Measurements from ENCODE around the gene CLRN1. TPM values are rescaled to one million over a fixed set of nuclear protein-coding genes. Genes with fewer than 3 reads are reported as not detected.

CLRN1 gene
- total RNA-seq, 1 experiment from 2014 or later: not detected

GRCh38 chr3:150975992-150976368 lies 3.5 kb upstream of the CLRN1 start:
- no peaks in the 10 kb centered on the region for H3K9me3 Mint-ChIP-seq (ENCODE audit: low read depth, unreplicated experiment)
- H3K27ac Mint-ChIP-seq (ENCODE audit: unreplicated experiment): no peak overlapping the region
- intact Hi-C loops (cut with micrococcal nuclease; ENCODE audit: unreplicated experiment): no loop called here
- H3K4me3 Mint-ChIP-seq (ENCODE audit: low read depth, unreplicated experiment): no peak overlapping the region
- no peaks in the 10 kb centered on the region for H3K36me3 Mint-ChIP-seq (ENCODE audit: insufficient read depth, unreplicated experiment)
- CTCF ChIA-PET: interaction anchor here (1.0 kb wide), 1 partner anchor 10 kb away, joined by 3 read pairs; no protein-coding TSS in a partner anchor
- peaks cover 83% of the 10 kb centered on the region for H3K27me3 Mint-ChIP-seq (ENCODE audit: unreplicated experiment)
- TF ChIP-seq CTCF (IDR thresholded peaks at IDR 0.05; ENCODE audit: unreplicated experiment): no peak
- peaks cover 5% of the 10 kb centered on the region for H3K4me1 Mint-ChIP-seq (ENCODE audit: low read depth, unreplicated experiment)
- no TSS peak for BruUV-seq (replicated peaks)
- DNase-seq: no peak

GRCh38 chr3:150975086-150975991 lies 2.8 kb upstream of the CLRN1 start:
- CTCF ChIA-PET: interaction anchor here (1.0 kb wide), 1 partner anchor 10 kb away, joined by 3 read pairs; no protein-coding TSS in a partner anchor
- no peak overlapping the region for H3K4me3 Mint-ChIP-seq (ENCODE audit: low read depth, unreplicated experiment)
- H3K4me1 Mint-ChIP-seq (ENCODE audit: low read depth, unreplicated experiment): peaks cover 11% of the 10 kb centered on the region
- DNase-seq: no peak
- BruUV-seq (replicated peaks): no TSS peak
- no peak for TF ChIP-seq CTCF (IDR thresholded peaks at IDR 0.05; ENCODE audit: unreplicated experiment)
- no peak overlapping the region for H3K27ac Mint-ChIP-seq (ENCODE audit: unreplicated experiment)
- peaks cover 78% of the 10 kb centered on the region for H3K27me3 Mint-ChIP-seq (ENCODE audit: unreplicated experiment)
- no peaks in the 10 kb centered on the region for H3K9me3 Mint-ChIP-seq (ENCODE audit: low read depth, unreplicated experiment)
- intact Hi-C loops (cut with micrococcal nuclease; ENCODE audit: unreplicated experiment): no loop called here
- H3K36me3 Mint-ChIP-seq (ENCODE audit: insufficient read depth, unreplicated experiment): no peaks in the 10 kb centered on the region

- CTCF ChIA-PET: interaction anchor here (0.6 to 1.0 kb wide), 4 partner anchors 14 to 1088 kb away, joined by 3 to 5 read pairs (median 4); partner anchors contain the start of gene MED12L
- Mint-ChIP-seq H3K4me1 (ENCODE audit: low read depth, unreplicated experiment) (peaks cover 14% of the 10 kb centered on the region), H3K4me3 (ENCODE audit: low read depth, unreplicated experiment) (no peak overlapping the region), H3K27ac (ENCODE audit: unreplicated experiment) (peak overlapping the region; percentile 4), H3K36me3 (ENCODE audit: insufficient read depth, unreplicated experiment) (no peaks in the 10 kb centered on the region), H3K27me3 (ENCODE audit: unreplicated experiment) (peaks cover 67% of the 10 kb centered on the region), H3K9me3 (ENCODE audit: low read depth, unreplicated experiment) (no peaks in the 10 kb centered on the region)
- peak; percentile 18 for DNase-seq
- no peak for TF ChIP-seq CTCF (IDR thresholded peaks at IDR 0.05; ENCODE audit: unreplicated experiment)
- BruUV-seq (replicated peaks): no TSS peak
- intact Hi-C loops (cut with micrococcal nuclease; ENCODE audit: unreplicated experiment): no loop called here
These were observed 1.7 kb downstream of the CLRN1 start for GRCh38 chr3:150970665-150971324.

- CTCF ChIA-PET: no interaction called here
- peaks cover 14% of the 10 kb centered on the region for H3K4me1 Mint-ChIP-seq (ENCODE audit: low read depth, unreplicated experiment)
- no TSS peak for BruUV-seq (replicated peaks)
- intact Hi-C loops (cut with micrococcal nuclease; ENCODE audit: unreplicated experiment): no loop called here
- DNase-seq: no peak
- no peak for TF ChIP-seq CTCF (IDR thresholded peaks at IDR 0.05; ENCODE audit: unreplicated experiment)
- H3K27me3 Mint-ChIP-seq (ENCODE audit: unreplicated experiment): peaks cover 67% of the 10 kb centered on the region
- no peaks in the 10 kb centered on the region for H3K36me3 Mint-ChIP-seq (ENCODE audit: insufficient read depth, unreplicated experiment)
- H3K27ac Mint-ChIP-seq (ENCODE audit: unreplicated experiment): no peak overlapping the region
- no peaks in the 10 kb centered on the region for H3K9me3 Mint-ChIP-seq (ENCODE audit: low read depth, unreplicated experiment)
- H3K4me3 Mint-ChIP-seq (ENCODE audit: low read depth, unreplicated experiment): no peak overlapping the region
These were observed 4.0 kb downstream of the CLRN1 start for GRCh38 chr3:150968341-150969035.
